Endothelial cell (in vitro differentiated cells): ENCODE data around the gene LRP1B. TPM values are rescaled to one million over a fixed set of nuclear protein-coding genes. Genes with fewer than 3 reads are reported as not detected.

Experiments
- DNase-seq: peaks from one replicate; pipeline ENCODE4 v3.0.0; 2021; ENCODE audit warnings: low spot score
- H3K27ac Mint-ChIP-seq: one replicate; pipeline ENCODE4 v1.8.0; 2021; ENCODE audit warnings: mixed read lengths, inconsistent platforms; ENCODE audit not compliant: unreplicated experiment
- H3K27me3 Mint-ChIP-seq: one replicate; pipeline ENCODE4 v1.8.0; 2021; ENCODE audit warnings: mild to moderate bottlenecking, moderate library complexity, mixed read lengths, inconsistent platforms; ENCODE audit not compliant: unreplicated experiment
- H3K36me3 Mint-ChIP-seq: one replicate; pipeline ENCODE4 v1.8.0; 2021; ENCODE audit warnings: mild to moderate bottlenecking, low read depth, mixed read lengths, inconsistent platforms; ENCODE audit not compliant: unreplicated experiment
- H3K4me1 Mint-ChIP-seq: one replicate; pipeline ENCODE4 v1.8.0; 2021; ENCODE audit warnings: mild to moderate bottlenecking, mixed read lengths, inconsistent platforms; ENCODE audit not compliant: unreplicated experiment
- H3K4me3 Mint-ChIP-seq: one replicate; pipeline ENCODE4 v1.8.0; 2021; ENCODE audit warnings: mild to moderate bottlenecking, mixed read lengths, inconsistent platforms; ENCODE audit not compliant: unreplicated experiment
- H3K9me3 Mint-ChIP-seq: one replicate; pipeline ENCODE4 v1.8.0; 2021; ENCODE audit warnings: mixed read lengths, inconsistent platforms; ENCODE audit not compliant: unreplicated experiment
- total RNA-seq: library from RNA; stranded (reverse); fragmentation: NEBNext Ultra II Directional; extraction: Animal tissue kit (Norgen Biotek cat#: 25700); gene quantifications from one replicate; pipeline ENCODE4 v1.2.1, GENCODE V29; 2021; ENCODE audit not compliant: unreplicated experiment
- TF ChIP-seq, protein P1 (sequence below): fragments of 200-600 bp; sonication (generic); IDR thresholded peaks from one replicate; pipeline ENCODE4 v1.5.0; 2021; ENCODE audit warnings: antibody characterized with exemption; ENCODE audit not compliant: unreplicated experiment

Gene LRP1B
- total RNA-seq, 1 donor from 2014 or later, result 1.4 TPM

DNA sequence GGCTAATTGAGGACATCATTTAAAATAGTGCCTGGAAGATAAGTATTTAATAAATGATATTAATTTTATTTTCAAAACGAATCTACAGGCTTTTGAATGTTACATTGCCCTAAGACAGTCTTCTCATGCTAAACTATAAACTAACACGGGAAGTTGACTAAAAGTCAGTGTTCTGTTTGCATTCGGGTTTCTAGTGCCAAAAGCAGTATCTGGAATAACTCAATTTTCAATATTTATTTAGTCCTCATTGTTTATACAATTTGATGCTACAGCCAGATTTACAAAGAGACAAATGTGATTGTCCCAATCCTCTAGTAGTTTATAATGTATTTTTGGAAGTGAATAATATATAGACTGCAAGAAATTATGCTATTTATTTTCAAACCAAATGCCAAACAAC lies 429.2 kb downstream of the LRP1B start:
- peaks cover 1% of the 10 kb centered on the region for H3K27me3 Mint-ChIP-seq
- H3K4me1 Mint-ChIP-seq, result no peaks in the 10 kb centered on the region
- no peak overlapping the region for H3K4me3 Mint-ChIP-seq
- no peaks in the 10 kb centered on the region for H3K36me3 Mint-ChIP-seq
- no peaks in the 10 kb centered on the region for H3K9me3 Mint-ChIP-seq
- TF ChIP-seq, protein P1, sequence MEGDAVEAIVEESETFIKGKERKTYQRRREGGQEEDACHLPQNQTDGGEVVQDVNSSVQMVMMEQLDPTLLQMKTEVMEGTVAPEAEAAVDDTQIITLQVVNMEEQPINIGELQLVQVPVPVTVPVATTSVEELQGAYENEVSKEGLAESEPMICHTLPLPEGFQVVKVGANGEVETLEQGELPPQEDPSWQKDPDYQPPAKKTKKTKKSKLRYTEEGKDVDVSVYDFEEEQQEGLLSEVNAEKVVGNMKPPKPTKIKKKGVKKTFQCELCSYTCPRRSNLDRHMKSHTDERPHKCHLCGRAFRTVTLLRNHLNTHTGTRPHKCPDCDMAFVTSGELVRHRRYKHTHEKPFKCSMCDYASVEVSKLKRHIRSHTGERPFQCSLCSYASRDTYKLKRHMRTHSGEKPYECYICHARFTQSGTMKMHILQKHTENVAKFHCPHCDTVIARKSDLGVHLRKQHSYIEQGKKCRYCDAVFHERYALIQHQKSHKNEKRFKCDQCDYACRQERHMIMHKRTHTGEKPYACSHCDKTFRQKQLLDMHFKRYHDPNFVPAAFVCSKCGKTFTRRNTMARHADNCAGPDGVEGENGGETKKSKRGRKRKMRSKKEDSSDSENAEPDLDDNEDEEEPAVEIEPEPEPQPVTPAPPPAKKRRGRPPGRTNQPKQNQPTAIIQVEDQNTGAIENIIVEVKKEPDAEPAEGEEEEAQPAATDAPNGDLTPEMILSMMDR, result no peak
- H3K27ac Mint-ChIP-seq, result no peak overlapping the region
- no peak for DNase-seq

DNA sequence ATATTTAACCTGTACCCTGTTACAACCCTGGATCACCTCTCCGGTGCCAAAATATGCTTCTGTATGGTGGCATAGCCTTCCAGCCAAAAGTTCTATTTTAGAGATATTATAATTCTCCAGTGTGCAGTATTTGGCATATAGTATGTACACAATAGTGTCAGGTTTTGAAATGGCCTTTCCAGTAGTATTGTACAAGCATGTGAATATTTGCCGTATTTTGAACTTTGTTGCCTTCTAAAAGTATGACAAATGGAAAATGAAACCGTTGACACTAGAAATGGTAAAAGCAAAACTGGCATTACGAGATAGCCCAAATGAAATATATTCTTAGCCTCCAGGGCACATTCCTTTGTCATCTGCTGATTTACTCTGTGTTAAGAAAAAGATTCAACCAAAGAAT lies 431.2 kb downstream of the LRP1B start:
- DNase-seq, result no peak
- Mint-ChIP-seq H3K4me1 (no peaks in the 10 kb centered on the region), H3K27ac (no peak overlapping the region), H3K27me3 (peaks cover 1% of the 10 kb centered on the region), H3K36me3 (no peaks in the 10 kb centered on the region), H3K9me3 (no peaks in the 10 kb centered on the region), H3K4me3 (no peak overlapping the region)
- TF ChIP-seq, protein P1, result no peak

DNA sequence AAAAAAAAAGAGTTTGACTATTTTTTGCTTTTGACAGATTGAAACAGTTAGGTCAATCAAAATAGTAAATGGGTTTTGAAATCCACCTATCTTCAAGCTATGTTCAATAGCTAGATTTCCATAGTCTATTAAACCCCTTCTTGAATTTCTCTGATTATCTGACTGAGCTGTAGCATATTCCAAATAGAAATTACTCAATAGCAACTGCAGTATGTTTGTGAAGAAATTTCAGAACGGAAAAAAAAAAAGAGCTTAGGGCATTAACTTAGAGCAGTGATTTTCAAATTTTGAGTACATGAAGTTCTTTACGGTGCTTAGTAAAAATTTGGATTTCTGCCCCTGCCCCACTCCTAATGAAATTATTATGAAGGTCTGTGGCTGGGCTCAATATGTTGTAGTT lies 432.3 kb downstream of the LRP1B start:
- H3K27ac Mint-ChIP-seq, result no peak overlapping the region
- no peak for DNase-seq
- no peak overlapping the region for H3K4me3 Mint-ChIP-seq
- H3K4me1 Mint-ChIP-seq, result no peaks in the 10 kb centered on the region
- TF ChIP-seq, protein P1, result no peak
- no peaks in the 10 kb centered on the region for H3K36me3 Mint-ChIP-seq
- H3K27me3 Mint-ChIP-seq, result peaks cover 1% of the 10 kb centered on the region
- no peaks in the 10 kb centered on the region for H3K9me3 Mint-ChIP-seq

DNA sequence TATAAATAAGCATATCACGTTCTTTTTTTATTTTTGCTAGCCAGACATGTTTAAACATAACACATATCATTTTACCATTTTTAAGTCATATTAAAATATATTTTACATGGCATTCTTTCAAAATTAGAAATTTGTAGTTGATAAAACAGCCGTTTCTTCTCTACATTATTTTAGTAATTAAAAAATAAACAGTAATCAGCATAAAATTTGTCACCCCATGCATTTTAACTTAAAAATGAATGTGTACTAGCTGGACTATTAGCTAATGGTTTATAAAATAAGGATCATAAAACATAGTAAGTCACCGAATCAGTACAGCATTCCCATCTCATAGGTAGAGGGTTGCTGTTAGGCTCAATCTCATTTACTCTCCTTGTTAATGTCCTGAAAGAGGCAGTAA lies 433.8 kb downstream of the LRP1B start:
- no peaks in the 10 kb centered on the region for H3K4me1 Mint-ChIP-seq
- TF ChIP-seq, protein P1, result no peak

DNA sequence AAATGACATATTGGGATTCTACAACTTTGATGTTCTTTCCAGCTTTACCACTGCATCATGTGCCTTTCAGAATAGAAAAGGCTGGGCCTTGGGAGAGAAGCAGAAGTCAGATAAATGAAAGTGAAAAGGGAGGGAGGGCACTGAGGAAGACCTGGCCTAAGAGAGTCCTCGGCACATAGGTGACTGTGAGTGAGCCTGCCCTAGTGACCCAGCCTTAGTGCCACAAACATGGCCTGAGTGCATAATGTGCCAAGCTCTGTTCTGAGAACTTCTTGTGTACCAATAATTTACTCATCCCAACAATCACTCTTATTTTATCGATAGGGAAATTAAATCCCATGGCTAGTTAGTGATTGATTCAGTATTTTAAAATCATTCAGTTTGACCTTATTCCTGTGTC lies 436.6 kb downstream of the LRP1B start:
- H3K9me3 Mint-ChIP-seq, result no peaks in the 10 kb centered on the region
- no peaks in the 10 kb centered on the region for H3K4me1 Mint-ChIP-seq
- H3K36me3 Mint-ChIP-seq, result no peaks in the 10 kb centered on the region
- no peak overlapping the region for H3K4me3 Mint-ChIP-seq
- H3K27ac Mint-ChIP-seq, result no peak overlapping the region
- peaks cover 2% of the 10 kb centered on the region for H3K27me3 Mint-ChIP-seq
- DNase-seq, result no peak
- TF ChIP-seq, protein P1, result no peak

More for the DNA sequence above, 433.8 kb downstream of the LRP1B start:
- H3K27ac Mint-ChIP-seq, result no peak overlapping the region
- no peak overlapping the region for H3K4me3 Mint-ChIP-seq
- no peaks in the 10 kb centered on the region for H3K36me3 Mint-ChIP-seq
- H3K9me3 Mint-ChIP-seq, result no peaks in the 10 kb centered on the region
- H3K27me3 Mint-ChIP-seq, result peaks cover under 1% of the 10 kb centered on the region
- no peak for DNase-seq
